ENCODE measurements around the gene TAS1R3.

TAS1R3 gene

GRCh38 chr1:1371746-1372711 lies 40.9 kb downstream of the TAS1R3 start:
- peak; percentile 55 for DNase-seq (ENCODE audit: low read depth)

- DNase-seq (ENCODE audit: low read depth) = no peak
Observed at GRCh38 chr1:1373051-1373814, 42.2 kb downstream of the TAS1R3 start.

GRCh38 chr1:1373815-1374588 lies 42.9 kb downstream of the TAS1R3 start:
- no peak for DNase-seq (ENCODE audit: low read depth)

- no peak for DNase-seq (ENCODE audit: low read depth)
Observed at GRCh38 chr1:1374589-1374928, 43.5 kb downstream of the TAS1R3 start.

GRCh38 chr1:1374929-1375662 lies 44.0 kb downstream of the TAS1R3 start, which contains the start of gene AURKAIP1:
TSS of gene AURKAIP1 (minus strand) at chr1:1375207. CDS start at chr1:1374756, 451 bp downstream.
- peak; percentile 90 for DNase-seq (ENCODE audit: low read depth)

GRCh38 chr1:1376551-1377226 lies 45.6 kb downstream of the TAS1R3 start:
- no peak for DNase-seq (ENCODE audit: low read depth)

- DNase-seq (ENCODE audit: low read depth) = no peak
Observed at GRCh38 chr1:1377540-1378205, 46.6 kb downstream of the TAS1R3 start.

- no peak for DNase-seq (ENCODE audit: low read depth)
Observed at GRCh38 chr1:1380860-1381259, 49.8 kb downstream of the TAS1R3 start.

- no peak for DNase-seq (ENCODE audit: low read depth)
Observed at GRCh38 chr1:1381294-1381693, 50.2 kb downstream of the TAS1R3 start.
